Epithelial cell of esophagus (primary cell): Measurements from ENCODE around the gene FSD2.

Experiments used
- DNase-seq: peaks from one replicate; pipeline ENCODE4 v3.0.0; 2010; ENCODE audit warnings: low read depth
- H3K4me3 ChIP-seq: 2 replicates; pipeline ENCODE4 v1.5.1; 2011; ENCODE audit warnings: mild to moderate bottlenecking, low read length, control low read depth
- TF ChIP-seq, protein P1 (sequence below): IDR thresholded peaks from 2 replicates; pipeline ENCODE4 v1.5.1; 2011; ENCODE audit warnings: low read depth, mild to moderate bottlenecking, low read length, control low read depth, inconsistent platforms; ENCODE audit not compliant: insufficient read depth; ENCODE audit errors: missing control alignments

FSD2 gene

DNA sequence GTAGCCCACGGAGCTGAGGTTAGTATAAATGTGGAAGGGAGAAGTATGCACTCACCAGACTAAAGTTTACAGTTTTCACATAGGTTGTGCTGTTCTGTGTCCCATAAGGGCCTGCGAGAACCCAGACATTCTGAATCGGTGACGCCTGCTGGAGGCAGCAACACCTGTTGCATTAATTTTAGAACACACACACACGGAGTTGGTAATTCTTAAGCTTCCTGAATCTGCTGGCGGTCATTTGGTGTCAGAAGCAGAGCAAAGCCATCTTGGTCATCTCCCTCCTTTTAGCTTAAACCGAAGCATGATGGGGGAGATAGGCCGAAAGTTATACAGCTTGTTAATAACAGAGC, 55.1 kb downstream of the FSD2 start:
- peak overlapping the region; percentile 97 for H3K4me3 ChIP-seq
- TF ChIP-seq, protein P1, sequence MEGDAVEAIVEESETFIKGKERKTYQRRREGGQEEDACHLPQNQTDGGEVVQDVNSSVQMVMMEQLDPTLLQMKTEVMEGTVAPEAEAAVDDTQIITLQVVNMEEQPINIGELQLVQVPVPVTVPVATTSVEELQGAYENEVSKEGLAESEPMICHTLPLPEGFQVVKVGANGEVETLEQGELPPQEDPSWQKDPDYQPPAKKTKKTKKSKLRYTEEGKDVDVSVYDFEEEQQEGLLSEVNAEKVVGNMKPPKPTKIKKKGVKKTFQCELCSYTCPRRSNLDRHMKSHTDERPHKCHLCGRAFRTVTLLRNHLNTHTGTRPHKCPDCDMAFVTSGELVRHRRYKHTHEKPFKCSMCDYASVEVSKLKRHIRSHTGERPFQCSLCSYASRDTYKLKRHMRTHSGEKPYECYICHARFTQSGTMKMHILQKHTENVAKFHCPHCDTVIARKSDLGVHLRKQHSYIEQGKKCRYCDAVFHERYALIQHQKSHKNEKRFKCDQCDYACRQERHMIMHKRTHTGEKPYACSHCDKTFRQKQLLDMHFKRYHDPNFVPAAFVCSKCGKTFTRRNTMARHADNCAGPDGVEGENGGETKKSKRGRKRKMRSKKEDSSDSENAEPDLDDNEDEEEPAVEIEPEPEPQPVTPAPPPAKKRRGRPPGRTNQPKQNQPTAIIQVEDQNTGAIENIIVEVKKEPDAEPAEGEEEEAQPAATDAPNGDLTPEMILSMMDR, result peak; percentile 6
- DNase-seq, result peak; percentile 46

DNA sequence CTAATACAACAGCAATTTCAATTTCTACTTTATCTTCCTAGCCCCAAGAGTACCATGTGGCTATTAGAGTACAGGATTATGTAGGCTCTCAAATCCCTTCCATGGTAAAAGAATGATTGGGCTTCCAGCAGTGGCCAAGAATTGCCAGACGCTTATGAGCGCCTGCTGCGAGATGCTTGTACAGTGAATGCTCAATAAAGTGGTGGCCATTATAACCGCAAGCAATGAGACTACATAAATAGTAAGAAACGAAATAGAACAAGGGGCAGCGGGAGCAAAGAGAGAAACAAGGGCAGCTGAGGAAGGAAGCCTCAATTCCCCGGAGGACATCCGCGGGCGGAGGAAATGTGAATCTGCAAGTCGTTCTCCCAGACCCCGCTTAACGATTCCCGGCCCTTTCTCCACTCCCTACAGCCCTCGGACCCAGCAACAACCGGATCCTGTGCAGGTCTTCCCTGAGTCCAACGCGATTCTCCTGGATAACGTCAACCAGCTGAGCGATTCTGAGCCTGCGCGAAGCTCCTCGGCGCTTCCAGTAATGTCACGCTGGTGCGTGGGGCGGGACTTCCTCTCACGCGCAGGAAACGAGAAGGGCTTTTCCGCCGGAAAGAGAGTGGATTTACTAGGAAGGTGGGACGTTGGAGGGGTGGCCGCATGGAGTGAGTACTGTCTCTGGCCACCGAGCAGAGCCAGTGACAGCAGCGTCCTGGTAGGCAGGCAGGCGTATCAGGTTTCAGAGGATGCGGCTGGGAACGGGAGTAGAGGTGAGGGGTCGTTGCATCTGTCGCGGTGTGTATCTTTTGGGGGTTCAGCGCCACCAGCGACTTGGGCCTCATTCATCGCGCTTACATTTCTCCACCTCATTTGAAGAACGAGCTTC, 55.7 kb downstream of the FSD2 start:
- TF ChIP-seq, protein P1, result no peak
- peak; percentile 96 for DNase-seq
- H3K4me3 ChIP-seq, result peak overlapping the region; percentile 97

DNA sequence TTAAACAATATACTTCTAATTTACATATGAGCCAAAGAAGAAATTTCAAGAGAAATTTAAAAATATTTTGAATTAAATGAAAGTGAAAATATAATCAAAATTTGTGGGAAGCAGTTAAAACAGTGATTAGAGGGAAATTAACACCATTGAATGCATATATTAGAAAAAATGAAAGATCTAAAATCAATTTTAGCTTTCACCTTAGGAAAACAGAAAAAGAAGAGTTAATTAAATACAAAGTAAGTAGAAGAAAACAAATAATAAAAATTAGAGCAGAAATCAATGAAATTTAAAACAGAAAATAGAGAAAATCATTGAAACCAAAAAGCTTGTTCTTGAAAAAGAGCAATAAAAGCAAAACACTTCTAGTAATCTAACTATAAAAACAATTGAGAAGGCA, 57.6 kb downstream of the FSD2 start:
- TF ChIP-seq, protein P1, result no peak
- DNase-seq, result no peak

DNA sequence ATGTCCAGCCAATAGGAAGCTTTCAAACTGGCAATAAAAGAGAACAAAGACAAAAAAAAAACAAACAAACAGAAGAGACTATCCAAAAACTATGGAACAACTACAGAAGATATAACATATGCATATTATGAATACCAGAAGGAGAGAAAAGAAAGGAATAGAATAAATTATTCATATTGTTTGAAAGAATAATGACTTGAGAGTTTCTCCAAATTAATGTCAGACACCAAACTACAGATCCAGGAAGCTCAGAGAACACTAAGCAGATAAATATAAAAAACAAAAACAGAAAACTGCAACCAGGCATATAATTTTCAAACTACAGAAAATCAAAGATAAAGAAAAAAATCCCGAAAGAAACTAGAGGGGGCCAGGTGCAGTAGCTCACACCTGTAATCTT, 62.1 kb downstream of the FSD2 start:
- TF ChIP-seq, protein P1, result no peak
- H3K4me3 ChIP-seq, result no peak overlapping the region
- DNase-seq, result no peak

More for the DNA sequence above, 57.6 kb downstream of the FSD2 start:
- no peak overlapping the region for H3K4me3 ChIP-seq

DNA sequence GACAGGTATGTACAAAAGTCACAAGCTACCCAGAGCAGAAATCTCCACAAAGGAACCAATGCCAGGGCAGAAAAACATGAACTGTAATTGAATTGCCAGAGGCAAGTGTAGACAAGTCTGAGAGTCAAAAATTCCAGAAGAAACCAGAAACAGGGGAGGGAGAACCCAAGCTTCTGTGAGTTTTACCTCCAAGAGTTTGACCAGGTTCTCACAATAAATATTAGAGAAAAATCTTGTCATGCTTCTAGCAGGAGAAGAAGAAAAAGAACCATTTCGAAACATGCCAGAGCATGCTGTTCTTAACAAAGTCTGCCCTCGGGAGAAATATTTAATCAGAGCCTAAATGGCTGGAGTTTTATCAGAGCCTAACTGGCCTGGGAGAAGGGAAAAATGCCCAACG, 63.7 kb downstream of the FSD2 start:
- TF ChIP-seq, protein P1, result no peak
- no peak overlapping the region for H3K4me3 ChIP-seq
- peak; percentile 80 for DNase-seq

DNA sequence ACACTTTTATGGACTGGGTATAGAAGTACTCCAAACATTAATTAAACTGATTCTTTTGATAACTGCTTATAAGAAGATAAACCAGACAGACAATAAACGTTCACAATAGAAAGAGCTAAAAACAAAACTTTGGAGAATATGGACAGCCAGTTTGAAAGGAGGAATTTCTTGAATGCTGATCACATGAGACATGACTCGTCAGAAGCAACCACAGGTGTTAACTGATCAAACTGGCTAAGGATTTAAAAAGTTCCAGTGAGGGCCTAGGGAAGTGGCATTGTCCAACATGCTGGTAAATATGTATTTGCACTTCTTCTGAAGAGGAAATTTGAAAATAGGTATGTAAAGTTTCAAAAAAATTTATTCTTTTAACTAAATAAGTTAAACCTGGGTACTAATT, 66.8 kb downstream of the FSD2 start:
- no peak overlapping the region for H3K4me3 ChIP-seq
- DNase-seq, result peak; percentile 48
- TF ChIP-seq, protein P1, result no peak

DNA sequence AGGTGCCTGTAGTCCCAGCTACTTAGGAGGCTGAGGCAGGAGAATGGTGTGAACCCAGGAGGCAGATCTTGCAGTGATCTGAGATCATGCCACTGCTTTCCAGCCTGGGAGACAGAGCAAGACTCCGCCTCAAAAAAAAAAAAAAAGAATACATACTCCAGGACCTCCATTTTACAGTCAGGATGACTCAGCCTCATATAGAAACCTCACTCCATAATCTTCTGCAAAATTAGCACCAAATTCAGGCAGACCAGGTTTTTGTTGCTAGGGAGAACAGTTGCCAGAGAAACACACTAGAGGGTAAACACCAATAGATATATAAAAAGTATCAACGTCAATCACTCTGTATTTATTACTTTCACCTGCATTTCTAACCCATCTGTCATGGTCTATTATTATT, 67.9 kb downstream of the FSD2 start:
- TF ChIP-seq, protein P1, result no peak
- H3K4me3 ChIP-seq, result no peak overlapping the region
- peak; percentile 17 for DNase-seq
